Peyer's patch (tissue), 4 donors: ENCODE measurements around the gene ABR.

Source experiments
- POLR2A ChIP-seq, 2 donors: fragments of 450-650 bp; IDR thresholded peaks; one replicate each; pipeline ENCODE4 v1.5.1; 2017; ENCODE audit warnings: antibody characterized with exemption in 2 of 2, mild to moderate bottlenecking in 2 of 2, moderate library complexity in 2 of 2
- TF ChIP-seq, protein P1 (sequence below), 6 experiments: fragments of 450-650 bp in 4 of 6; fragments of 200-600 bp in 2 of 6; sonication (generic) in 1 of 6; IDR thresholded peaks; one replicate each; pipeline ENCODE4 v1.5.1; 2017 to 2019; ENCODE audit warnings: antibody characterized with exemption in 6 of 6, mild to moderate bottlenecking in 3 of 6, moderate library complexity in 1 of 6

GRCh38 chr17:967122-967521 lies 212.7 kb downstream of the ABR start:
- TF ChIP-seq POLR2A (IDR thresholded peaks at IDR 0.05), result no peak
- TF ChIP-seq, protein P1, sequence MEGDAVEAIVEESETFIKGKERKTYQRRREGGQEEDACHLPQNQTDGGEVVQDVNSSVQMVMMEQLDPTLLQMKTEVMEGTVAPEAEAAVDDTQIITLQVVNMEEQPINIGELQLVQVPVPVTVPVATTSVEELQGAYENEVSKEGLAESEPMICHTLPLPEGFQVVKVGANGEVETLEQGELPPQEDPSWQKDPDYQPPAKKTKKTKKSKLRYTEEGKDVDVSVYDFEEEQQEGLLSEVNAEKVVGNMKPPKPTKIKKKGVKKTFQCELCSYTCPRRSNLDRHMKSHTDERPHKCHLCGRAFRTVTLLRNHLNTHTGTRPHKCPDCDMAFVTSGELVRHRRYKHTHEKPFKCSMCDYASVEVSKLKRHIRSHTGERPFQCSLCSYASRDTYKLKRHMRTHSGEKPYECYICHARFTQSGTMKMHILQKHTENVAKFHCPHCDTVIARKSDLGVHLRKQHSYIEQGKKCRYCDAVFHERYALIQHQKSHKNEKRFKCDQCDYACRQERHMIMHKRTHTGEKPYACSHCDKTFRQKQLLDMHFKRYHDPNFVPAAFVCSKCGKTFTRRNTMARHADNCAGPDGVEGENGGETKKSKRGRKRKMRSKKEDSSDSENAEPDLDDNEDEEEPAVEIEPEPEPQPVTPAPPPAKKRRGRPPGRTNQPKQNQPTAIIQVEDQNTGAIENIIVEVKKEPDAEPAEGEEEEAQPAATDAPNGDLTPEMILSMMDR (IDR thresholded peaks at IDR 0.05), result no peak
